GM23248 (cell line): ENCODE data around the gene ZNF319.

Experiments
- EZH2 ChIP-seq: fragments of 200-600 bp; sonication (generic); IDR thresholded peaks from 2 replicates; pipeline ENCODE4 v1.6.1; 2018; ENCODE audit warnings: antibody characterized with exemption, mild to moderate bottlenecking; ENCODE audit not compliant: insufficient read depth, poor library complexity, severe bottlenecking
- EZH2phosphoT487 ChIP-seq: fragments of 200-600 bp; sonication (generic); IDR thresholded peaks from 2 replicates; pipeline ENCODE4 v1.6.1; 2018; ENCODE audit warnings: antibody characterized with exemption, moderate library complexity, mild to moderate bottlenecking, low read depth; ENCODE audit not compliant: insufficient read depth

DNA sequence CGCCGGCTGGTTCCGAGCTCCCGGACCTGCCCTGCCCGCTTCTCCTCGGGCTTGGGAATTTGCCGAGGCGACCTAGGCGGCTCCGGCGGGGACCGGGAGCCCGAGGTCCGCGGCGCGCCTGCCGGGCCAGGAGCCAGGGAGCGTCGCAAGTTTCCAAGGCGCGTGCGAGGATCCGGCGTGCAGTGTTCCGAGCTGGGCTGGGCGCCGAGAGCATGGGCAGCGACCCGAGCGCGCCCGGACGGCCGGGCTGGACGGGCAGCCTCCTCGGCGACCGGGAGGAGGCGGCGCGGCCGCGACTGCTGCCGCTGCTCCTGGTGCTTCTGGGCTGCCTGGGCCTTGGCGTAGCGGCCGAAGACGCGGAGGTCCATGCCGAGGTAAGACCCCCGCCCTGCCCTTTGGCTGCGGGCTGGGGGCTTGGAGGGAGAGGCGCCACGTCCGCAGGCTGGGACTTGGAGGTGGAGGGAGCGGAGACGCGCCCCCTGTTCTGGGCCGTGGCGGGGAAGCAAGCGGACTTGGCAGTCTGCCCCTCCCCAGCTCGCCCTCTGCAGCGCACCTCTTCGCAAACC, 25.8 kb upstream of the ZNF319 start:
- no peak for TF ChIP-seq EZH2phosphoT487
- no peak for TF ChIP-seq EZH2
